HEK293T (cell line): ENCODE data around the gene CLASP2.

Experiments
- CTCF ChIA-PET: fragments of 350-600 bp; formaldehyde crosslinking; extraction: SDS; loops from one replicate; lab custom pipeline; 2021; ENCODE audit warnings: antibody characterized with exemption, inconsistent platforms; lab: Yijun Ruan, JAX
- POLR2A ChIA-PET: fragments of 350-600 bp; formaldehyde crosslinking; extraction: SDS; loops from one replicate; lab custom pipeline; 2020; ENCODE audit warnings: antibody characterized with exemption, inconsistent platforms; lab: Yijun Ruan, JAX
- DNase-seq: peaks from one replicate; pipeline ENCODE4 v3.0.0; 2012; ENCODE audit warnings: mixed read lengths; ENCODE audit errors: extremely low spot score
- ARNT ChIP-seq: fragments of 450-650 bp; IDR thresholded peaks from 2 replicates; pipeline ENCODE4 v1.6.1; 2017; ENCODE audit warnings: mild to moderate bottlenecking
- BHLHE40 ChIP-seq: fragments of 450-650 bp; IDR thresholded peaks from 2 replicates; pipeline ENCODE4 v1.6.1; 2016; ENCODE audit warnings: mild to moderate bottlenecking, moderate library complexity, borderline replicate concordance
- CTBP1 ChIP-seq: fragments of 450-650 bp; IDR thresholded peaks from 2 replicates; pipeline ENCODE4 v1.6.1; 2016; ENCODE audit warnings: borderline replicate concordance
- ELF4 ChIP-seq: fragments of 450-650 bp; IDR thresholded peaks from 2 replicates; pipeline ENCODE4 v1.6.1; 2017; ENCODE audit warnings: antibody characterized with exemption
- FOXA1 ChIP-seq: fragments of 450-650 bp; IDR thresholded peaks from 2 replicates; pipeline ENCODE4 v1.6.1; 2016; ENCODE audit warnings: mild to moderate bottlenecking
- FOXK2 ChIP-seq: fragments of 450-650 bp; IDR thresholded peaks from 2 replicates; pipeline ENCODE4 v1.6.1; 2016; ENCODE audit warnings: mild to moderate bottlenecking
- FOXM1 ChIP-seq: fragments of 450-650 bp; IDR thresholded peaks from 2 replicates; pipeline ENCODE4 v1.6.1; 2017; ENCODE audit warnings: mild to moderate bottlenecking, borderline replicate concordance
- HDGF ChIP-seq: fragments of 450-650 bp; IDR thresholded peaks from 2 replicates; pipeline ENCODE4 v1.6.1; 2017; ENCODE audit warnings: antibody characterized with exemption, borderline replicate concordance
- L3MBTL2 ChIP-seq: fragments of 450-650 bp; conservative IDR thresholded peaks from 2 replicates; pipeline ENCODE4 v1.6.1; 2016; ENCODE audit warnings: mild to moderate bottlenecking
- LEF1 ChIP-seq: fragments of 450-650 bp; IDR thresholded peaks from 2 replicates; pipeline ENCODE4 v1.6.1; 2017; ENCODE audit warnings: mild to moderate bottlenecking, borderline replicate concordance
- NFRKB ChIP-seq: fragments of 450-650 bp; IDR thresholded peaks from 2 replicates; pipeline ENCODE4 v1.6.1; 2016; ENCODE audit warnings: mild to moderate bottlenecking, moderate library complexity
- PKNOX1 ChIP-seq: fragments of 450-650 bp; IDR thresholded peaks from 2 replicates; pipeline ENCODE4 v1.6.1; 2016
- SP1 ChIP-seq: fragments of 450-650 bp; IDR thresholded peaks from 2 replicates; pipeline ENCODE4 v1.6.1; 2017
- SUZ12 ChIP-seq: fragments of 450-650 bp; IDR thresholded peaks from 2 replicates; pipeline ENCODE4 v1.6.1; 2016; ENCODE audit warnings: mild to moderate bottlenecking
- TARDBP ChIP-seq: fragments of 450-650 bp; IDR thresholded peaks from 2 replicates; pipeline ENCODE4 v1.6.1; 2016
- ZNF384 ChIP-seq: fragments of 450-650 bp; IDR thresholded peaks from 2 replicates; pipeline ENCODE4 v1.6.1; 2016

The CLASP2 gene

GRCh38 chr3:33602829-33603228 lies 115.2 kb downstream of the CLASP2 start:
- DNase-seq: no peak
- CTCF ChIA-PET: no interaction called here
- POLR2A ChIA-PET: no interaction called here
- TF ChIP-seq LEF1 (no peak), L3MBTL2 (no peak), SP1 (no peak), BHLHE40 (no peak), ZNF384 (no peak), ARNT (no peak), HDGF (no peak), TARDBP (no peak), SUZ12 (no peak), FOXM1 (no peak), FOXA1 (no peak), NFRKB (no peak), FOXK2 (no peak), CTBP1 (no peak), ELF4 (no peak), PKNOX1 (no peak)

GRCh38 chr3:33597257-33597689 lies 120.8 kb downstream of the CLASP2 start:
- no peak for DNase-seq
- POLR2A ChIA-PET: no interaction called here
- TF ChIP-seq L3MBTL2 (no peak), FOXA1 (no peak), FOXK2 (no peak), SUZ12 (no peak), ARNT (no peak), ELF4 (no peak), PKNOX1 (no peak), FOXM1 (no peak), SP1 (no peak), TARDBP (no peak), ZNF384 (no peak), NFRKB (no peak), HDGF (no peak), LEF1 (no peak), CTBP1 (no peak), BHLHE40 (no peak)
- CTCF ChIA-PET: no interaction called here

GRCh38 chr3:33592999-33593398 lies 125.1 kb downstream of the CLASP2 start:
- DNase-seq: no peak
- TF ChIP-seq PKNOX1: no peak
- TF ChIP-seq LEF1: no peak
- no peak for TF ChIP-seq SUZ12
- no peak for TF ChIP-seq SP1
- TF ChIP-seq ZNF384: no peak
- TF ChIP-seq CTBP1: no peak
- TF ChIP-seq FOXM1: no peak
- CTCF ChIA-PET: interaction anchor here (0.6 kb wide), 1 partner anchor 15 kb away, joined by 3 read pairs; no protein-coding TSS in a partner anchor
- POLR2A ChIA-PET: no interaction called here

GRCh38 chr3:33590541-33590940 lies 127.5 kb downstream of the CLASP2 start:
- no peak for TF ChIP-seq FOXA1
- no peak for TF ChIP-seq FOXM1
- TF ChIP-seq ELF4: no peak
- no peak for TF ChIP-seq PKNOX1
- TF ChIP-seq ARNT: no peak
- TF ChIP-seq HDGF: no peak
- TF ChIP-seq NFRKB: no peak
- TF ChIP-seq L3MBTL2: no peak
- TF ChIP-seq TARDBP: no peak
- no peak for TF ChIP-seq CTBP1
- no peak for TF ChIP-seq ZNF384
- TF ChIP-seq LEF1: no peak
- no peak for TF ChIP-seq FOXK2
- no peak for TF ChIP-seq SP1
- no peak for TF ChIP-seq BHLHE40
- no peak for TF ChIP-seq SUZ12
- DNase-seq: no peak
- ChIA-PET POLR2A (no interaction called here), CTCF (no interaction called here)

GRCh38 chr3:33586402-33586801 lies 131.7 kb downstream of the CLASP2 start:
- ChIA-PET CTCF (interaction anchor here (0.7 kb wide), 1 partner anchor 200 kb away, joined by 3 read pairs; no protein-coding TSS in a partner anchor), POLR2A (no interaction called here)
- TF ChIP-seq PKNOX1: peak; percentile 70
- no peak for TF ChIP-seq SP1
- TF ChIP-seq CTBP1: no peak
- no peak for TF ChIP-seq ARNT
- TF ChIP-seq FOXA1: no peak
- DNase-seq: no peak
